Activated T-helper 17 cell treated with anti-CD3 and anti-CD28 coated beads, Interleukin-2, amount 50 U/mL, for 72 hours (primary cell): Measurements from ENCODE around the gene MZT1. TPM values are rescaled to one million over a fixed set of nuclear protein-coding genes. Genes with fewer than 3 reads are reported as not detected.
"Not testable (repeated sequence)": the region's sequence is repeated elsewhere in the genome, so short reads cannot be mapped to it uniquely, and the experiment has no call there.

ENCODE experiments used
- ATAC-seq: fragments of 150-1000 bp; cut with Tn5 transposase; replicated peaks from 2 replicates; pipeline ENCODE4 v1.10.0; 2021; ENCODE audit warnings: mild to moderate bottlenecking, moderate library complexity
- H3K27ac Mint-ChIP-seq: one replicate; pipeline ENCODE4 v1.8.0; 2022; ENCODE audit warnings: mixed read lengths
- H3K27me3 Mint-ChIP-seq: one replicate; pipeline ENCODE4 v1.8.0; 2022; ENCODE audit warnings: mixed read lengths
- H3K36me3 Mint-ChIP-seq: one replicate; pipeline ENCODE4 v1.8.0; 2022; ENCODE audit warnings: low read depth, mild to moderate bottlenecking, mixed read lengths
- H3K4me1 Mint-ChIP-seq: one replicate; pipeline ENCODE4 v1.8.0; 2022; ENCODE audit warnings: mixed read lengths
- H3K4me3 Mint-ChIP-seq: one replicate; pipeline ENCODE4 v1.8.0; 2022; ENCODE audit warnings: mild to moderate bottlenecking, mixed read lengths
- H3K9me3 Mint-ChIP-seq: one replicate; pipeline ENCODE4 v1.8.0; 2022; ENCODE audit warnings: mixed read lengths
- total RNA-seq, 2 donors: library from RNA; stranded (reverse); gene quantifications; one replicate each; pipeline ENCODE4 v1.2.3, GENCODE V29; 2022

Gene MZT1, protein sequence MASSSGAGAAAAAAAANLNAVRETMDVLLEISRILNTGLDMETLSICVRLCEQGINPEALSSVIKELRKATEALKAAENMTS
- total RNA-seq, result 10 to 100 TPM; 17.4 to 27.0 TPM

- Mint-ChIP-seq H3K4me1 (peaks cover 12% of the 10 kb centered on the region), H3K9me3 (no peaks in the 10 kb centered on the region)
Measured at GRCh38 chr13:72727417-72728289, at the start of gene MZT1, which contains the start of gene BORA. Gene MZT1 (minus strand): TSS chr13:72727629. CDS start chr13:72727602, 27 bp downstream. Gene BORA (plus strand): TSS chr13:72727923. CDS start chr13:72728941, 1,018 bp downstream.

GRCh38 chr13:72774019-72774418 lies 46.6 kb upstream of the MZT1 start:
- Mint-ChIP-seq H3K27ac (no peak overlapping the region), H3K4me1 (peaks cover 10% of the 10 kb centered on the region), H3K36me3 (peaks cover 97% of the 10 kb centered on the region), H3K9me3 (no peaks in the 10 kb centered on the region), H3K27me3 (no peaks in the 10 kb centered on the region), H3K4me3 (no peak overlapping the region)
- ATAC-seq, result no peak

More at GRCh38 chr13:72727417-72728289, at the start of gene MZT1, which contains the start of gene BORA:
- ATAC-seq, result peak; percentile 95
- H3K27me3 Mint-ChIP-seq, result no peaks in the 10 kb centered on the region
- peaks cover 74% of the 10 kb centered on the region for H3K36me3 Mint-ChIP-seq
- H3K4me3 Mint-ChIP-seq, result peak within 1 kb of the TSS; percentile 90
- peak within 1 kb of the TSS; percentile 92 for H3K27ac Mint-ChIP-seq

GRCh38 chr13:72763411-72763810 lies 36.0 kb upstream of the MZT1 start:
- Mint-ChIP-seq H3K4me1 (no peaks in the 10 kb centered on the region), H3K9me3 (no peaks in the 10 kb centered on the region), H3K36me3 (peaks cover 100% of the 10 kb centered on the region), H3K4me3 (no peak overlapping the region), H3K27me3 (no peaks in the 10 kb centered on the region), H3K27ac (no peak overlapping the region)
- ATAC-seq, result no peak

- ATAC-seq, result no peak
- no peak overlapping the region for H3K4me3 Mint-ChIP-seq
- H3K9me3 Mint-ChIP-seq, result no peaks in the 10 kb centered on the region
- peaks cover 100% of the 10 kb centered on the region for H3K36me3 Mint-ChIP-seq
- no peaks in the 10 kb centered on the region for H3K27me3 Mint-ChIP-seq
- no peaks in the 10 kb centered on the region for H3K4me1 Mint-ChIP-seq
- no peak overlapping the region for H3K27ac Mint-ChIP-seq
Measured at GRCh38 chr13:72760189-72760588, 32.8 kb upstream of the MZT1 start.

DNA sequence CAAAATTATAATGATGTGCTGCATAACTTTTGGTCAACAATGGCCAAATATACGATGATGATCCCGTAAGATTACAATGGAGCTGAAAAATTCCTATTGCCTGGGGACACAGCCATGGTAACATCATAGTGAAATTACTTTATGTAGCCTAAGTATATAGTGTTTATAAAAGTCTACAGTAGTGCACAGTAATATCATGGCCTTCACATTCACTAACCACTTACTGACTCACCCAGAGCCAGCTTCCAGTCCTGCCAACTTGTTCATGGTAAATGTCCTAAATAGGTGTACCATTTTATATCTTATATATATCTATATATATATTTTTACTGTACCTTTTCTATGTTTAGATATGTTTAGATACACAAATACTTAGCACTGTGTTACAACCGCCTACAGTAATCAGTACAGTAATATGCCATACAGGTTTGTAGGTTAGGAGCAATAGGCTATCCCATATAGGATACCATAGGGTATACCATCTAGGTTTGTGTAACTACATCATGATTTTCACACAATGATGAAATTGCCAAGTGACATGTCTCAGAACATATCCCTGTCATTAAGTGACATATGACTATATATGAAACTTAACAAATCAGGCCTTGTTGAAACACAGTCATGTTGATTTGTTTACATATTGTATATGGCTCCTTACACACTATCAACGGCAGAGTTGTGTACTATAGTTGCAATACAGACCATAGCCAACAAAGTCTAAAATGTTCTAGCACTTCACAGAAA lies 30.5 kb upstream of the MZT1 start:
- no peak overlapping the region for H3K4me3 Mint-ChIP-seq
- ATAC-seq, result peak; percentile 69
- H3K9me3 Mint-ChIP-seq, result no peaks in the 10 kb centered on the region
- H3K36me3 Mint-ChIP-seq, result peaks cover 100% of the 10 kb centered on the region
- no peaks in the 10 kb centered on the region for H3K4me1 Mint-ChIP-seq
- H3K27ac Mint-ChIP-seq, result no peak overlapping the region
- H3K27me3 Mint-ChIP-seq, result no peaks in the 10 kb centered on the region

DNA sequence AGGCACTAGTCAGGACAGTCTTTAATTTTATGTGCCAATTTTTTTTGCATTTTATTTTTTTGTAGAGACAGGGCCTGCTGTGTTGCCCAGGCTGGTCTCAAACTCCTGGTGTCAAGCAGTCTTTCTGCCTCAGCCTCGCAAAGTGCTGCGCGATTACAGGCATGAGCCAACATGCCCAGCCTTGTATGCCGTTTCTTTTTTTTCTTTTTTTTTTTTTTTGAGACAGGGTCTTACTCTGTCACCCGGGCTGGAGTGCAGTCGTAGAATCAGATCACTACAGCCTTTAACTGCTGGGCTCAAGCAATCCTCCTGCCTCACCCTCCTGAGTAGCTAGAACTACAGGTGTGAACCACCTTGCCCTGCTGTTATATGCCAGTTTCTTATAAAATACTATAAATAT lies 26.7 kb upstream of the MZT1 start:
- Mint-ChIP-seq H3K27ac (no peak overlapping the region), H3K36me3 (peaks cover 100% of the 10 kb centered on the region), H3K27me3 (no peaks in the 10 kb centered on the region), H3K4me1 (peaks cover 6% of the 10 kb centered on the region), H3K4me3 (no peak overlapping the region), H3K9me3 (no peaks in the 10 kb centered on the region)
- no peak for ATAC-seq

GRCh38 chr13:72751220-72751619 lies 23.8 kb upstream of the MZT1 start:
- Mint-ChIP-seq H3K4me1 (peaks cover 6% of the 10 kb centered on the region), H3K9me3 (no peaks in the 10 kb centered on the region), H3K36me3 (peaks cover 100% of the 10 kb centered on the region), H3K4me3 (no peak overlapping the region), H3K27me3 (no peaks in the 10 kb centered on the region), H3K27ac (no peak overlapping the region)
- no peak for ATAC-seq

GRCh38 chr13:72745260-72745659 lies 17.8 kb upstream of the MZT1 start:
- Mint-ChIP-seq H3K27me3 (no peaks in the 10 kb centered on the region), H3K4me1 (peaks cover 12% of the 10 kb centered on the region), H3K36me3 (peaks cover 86% of the 10 kb centered on the region), H3K4me3 (no peak overlapping the region), H3K27ac (peak overlapping the region; percentile 71), H3K9me3 (no peaks in the 10 kb centered on the region)
- peak; percentile 94 for ATAC-seq

GRCh38 chr13:72740015-72740414 lies 12.6 kb upstream of the MZT1 start:
- H3K27me3 Mint-ChIP-seq, result no peaks in the 10 kb centered on the region
- peaks cover 83% of the 10 kb centered on the region for H3K36me3 Mint-ChIP-seq
- H3K9me3 Mint-ChIP-seq, result no peaks in the 10 kb centered on the region
- H3K4me3 Mint-ChIP-seq, result no peak overlapping the region
- no peak overlapping the region for H3K27ac Mint-ChIP-seq
- ATAC-seq, result no peak
- H3K4me1 Mint-ChIP-seq, result peaks cover 2% of the 10 kb centered on the region

GRCh38 chr13:72737033-72737432 lies 9.6 kb upstream of the MZT1 start:
- H3K4me3 Mint-ChIP-seq, result no peak overlapping the region
- H3K4me1 Mint-ChIP-seq, result peaks cover 5% of the 10 kb centered on the region
- H3K36me3 Mint-ChIP-seq, result peaks cover 81% of the 10 kb centered on the region
- no peaks in the 10 kb centered on the region for H3K27me3 Mint-ChIP-seq
- H3K9me3 Mint-ChIP-seq, result no peaks in the 10 kb centered on the region
- ATAC-seq, result no peak
- no peak overlapping the region for H3K27ac Mint-ChIP-seq

GRCh38 chr13:72728290-72728605 lies 819 bp upstream of the MZT1 start:
- ATAC-seq, result no peak
- Mint-ChIP-seq H3K9me3 (no peaks in the 10 kb centered on the region), H3K36me3 (peaks cover 72% of the 10 kb centered on the region), H3K4me1 (peaks cover 13% of the 10 kb centered on the region), H3K27ac (peak overlapping the region; percentile 92), H3K4me3 (peak overlapping the region; percentile 90), H3K27me3 (no peaks in the 10 kb centered on the region)

DNA sequence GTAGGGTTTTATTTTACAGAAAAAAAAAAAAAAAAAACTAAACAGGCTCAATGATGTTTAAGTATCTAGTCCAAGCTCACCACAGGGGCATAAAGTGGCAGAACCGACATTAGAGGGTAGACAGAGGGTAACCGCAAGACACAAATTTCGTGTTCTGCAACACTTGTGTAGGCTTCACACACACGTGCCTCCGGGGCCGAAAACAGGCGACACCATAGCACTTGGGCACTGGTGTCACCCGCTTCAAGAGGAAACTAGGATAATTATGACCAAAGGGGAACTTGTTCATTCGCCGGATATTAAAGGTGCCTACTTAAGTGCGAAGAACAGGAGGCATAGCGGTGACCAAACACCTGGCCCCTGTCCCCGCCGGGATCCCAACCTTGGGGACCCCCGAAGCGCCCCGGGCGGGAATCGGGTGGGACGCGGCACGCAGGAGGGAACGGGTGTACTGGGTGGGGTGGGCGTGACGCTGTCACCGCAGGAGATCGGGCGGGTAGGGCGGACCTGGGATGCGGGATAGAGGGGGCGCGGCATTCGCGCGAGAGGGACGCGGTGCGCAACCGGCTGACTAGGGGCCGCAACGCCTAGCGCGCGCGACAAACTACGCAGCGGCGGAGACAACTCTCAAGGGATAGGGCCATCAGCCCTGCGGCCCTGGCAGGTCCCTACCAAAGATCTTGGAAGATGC lies 558 bp downstream of the MZT1 start:
- Mint-ChIP-seq H3K4me1 (peaks cover 12% of the 10 kb centered on the region), H3K4me3 (peak overlapping the region; percentile 90), H3K27me3 (no peaks in the 10 kb centered on the region), H3K9me3 (no peaks in the 10 kb centered on the region), H3K36me3 (peaks cover 76% of the 10 kb centered on the region), H3K27ac (peak overlapping the region; percentile 92)
- ATAC-seq, result peak; percentile 19

GRCh38 chr13:72726185-72726584 lies 1.2 kb downstream of the MZT1 start:
- Mint-ChIP-seq H3K36me3 (peaks cover 76% of the 10 kb centered on the region), H3K4me1 (peaks cover 12% of the 10 kb centered on the region), H3K27ac (peak overlapping the region; percentile 92), H3K4me3 (peak overlapping the region; percentile 90)
- not testable (repeated sequence) for H3K27me3 Mint-ChIP-seq, H3K9me3 Mint-ChIP-seq, ATAC-seq

- peaks cover 87% of the 10 kb centered on the region for H3K36me3 Mint-ChIP-seq
- H3K4me1 Mint-ChIP-seq, result peaks cover 6% of the 10 kb centered on the region
- H3K4me3 Mint-ChIP-seq, result no peak overlapping the region
- ATAC-seq, result no peak
- H3K27ac Mint-ChIP-seq, result no peak overlapping the region
- H3K27me3 Mint-ChIP-seq, result no peaks in the 10 kb centered on the region
- peaks cover 4% of the 10 kb centered on the region for H3K9me3 Mint-ChIP-seq
Measured at GRCh38 chr13:72716776-72717175, 10.7 kb downstream of the MZT1 start.
